Activated naive CD8-positive, alpha-beta T cell treated with anti-CD3 and anti-CD28 coated beads, Interleukin-2, amount 10 ng/mL, durations not matched to agents 7 days and 5 days (primary cell): ENCODE data around the gene ZMYM5. TPM values are rescaled to one million over a fixed set of nuclear protein-coding genes. Genes with fewer than 3 reads are reported as not detected.
A peak's percentile ranks its signal among the peaks of the same experiment; 100 is the strongest.
"Not testable (repeated sequence)": the region's sequence is repeated elsewhere in the genome, so short reads cannot be mapped to it uniquely, and the experiment has no call there.

Experiments used
- ATAC-seq: fragments of 150-1000 bp; cut with Tn5 transposase; one replicate; pipeline ENCODE4 v1.10.0; 2021; ENCODE audit warnings: low read depth, moderate library complexity
- POLR2A ChIA-PET: fragments of 350-600 bp; sonication (Branson Sonifier 250); formaldehyde crosslinking; loops from one replicate; lab custom pipeline; 2021; ENCODE audit warnings: antibody characterized with exemption; lab: Charles Lee
- DNase-seq: peaks from one replicate; pipeline ENCODE4 v3.0.0; 2021
- H3K27ac Mint-ChIP-seq: one replicate; pipeline ENCODE4 v1.8.0; 2022; ENCODE audit warnings: mild to moderate bottlenecking, mixed read lengths
- H3K27me3 Mint-ChIP-seq: one replicate; pipeline ENCODE4 v1.8.0; 2022; ENCODE audit warnings: mild to moderate bottlenecking, moderate library complexity, mixed read lengths
- H3K36me3 Mint-ChIP-seq: one replicate; pipeline ENCODE4 v1.8.0; 2021; ENCODE audit warnings: mild to moderate bottlenecking, mixed read lengths
- H3K4me1 Mint-ChIP-seq: one replicate; pipeline ENCODE4 v1.8.0; 2021; ENCODE audit warnings: mixed read lengths
- H3K4me3 Mint-ChIP-seq: one replicate; pipeline ENCODE4 v1.8.0; 2022; ENCODE audit warnings: mild to moderate bottlenecking, moderate library complexity, mixed read lengths
- H3K9me3 Mint-ChIP-seq: one replicate; pipeline ENCODE4 v1.8.0; 2021; ENCODE audit warnings: mixed read lengths
- total RNA-seq, 2 experiments: library from RNA; stranded (reverse); gene quantifications; one replicate each; pipeline ENCODE4 v1.2.3, GENCODE V29; 2021

ZMYM5 gene
- 10 to 100 TPM; 20.8 to 22.2 TPM for total RNA-seq

DNA sequence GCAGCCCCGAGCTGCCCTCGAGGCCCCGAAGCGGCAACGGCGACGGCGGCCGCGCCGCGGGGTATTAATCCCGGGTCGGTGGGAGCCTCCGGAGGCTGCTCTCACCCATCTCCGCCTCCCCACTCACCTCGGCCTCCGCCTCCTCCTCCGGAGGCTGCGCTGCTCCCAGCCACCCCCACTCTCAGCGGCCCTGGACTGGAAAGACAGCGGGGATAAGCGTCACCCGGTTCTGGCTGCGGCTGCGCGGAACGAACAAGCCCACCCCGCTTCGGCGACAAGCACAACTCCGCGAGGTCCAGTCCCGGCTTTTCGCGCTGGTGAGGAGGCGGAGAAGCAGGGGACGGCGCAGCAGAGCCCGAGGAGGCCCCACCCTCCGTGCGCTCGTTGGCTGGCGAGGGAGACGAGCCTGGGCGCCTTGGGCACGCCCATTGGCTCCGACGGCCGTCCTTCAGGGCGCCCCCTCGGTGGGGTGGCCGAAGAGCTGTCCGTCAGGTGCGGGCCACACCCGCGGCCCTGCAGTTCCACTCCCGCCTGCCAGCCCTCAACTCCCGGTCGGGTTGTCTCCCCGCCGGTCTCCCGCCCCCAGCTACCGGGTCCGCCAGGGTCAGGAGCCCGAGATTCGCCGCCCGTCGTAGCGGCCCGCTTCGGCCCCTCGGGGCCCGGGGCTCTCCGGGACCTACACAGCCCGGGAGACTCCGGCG is at the start of gene ZMYM5:
ZMYM5 (minus strand) TSS at position 327 of the 701 bp plus-strand sequence. CDS start 11,469 bp downstream, outside the sequence.
- Mint-ChIP-seq H3K36me3 (peaks cover 21% of the 10 kb centered on the region), H3K4me1 (peaks cover 26% of the 10 kb centered on the region), H3K27ac (peak within 1 kb of the TSS; percentile 99), H3K9me3 (no peaks in the 10 kb centered on the region), H3K27me3 (no peaks in the 10 kb centered on the region), H3K4me3 (peak within 1 kb of the TSS; percentile 99)
- peak; percentile 96 for DNase-seq
- peak; percentile 89 for ATAC-seq
- POLR2A ChIA-PET, result interaction anchor here (0.5 to 6.6 kb wide), 16 partner anchors 15 to 263 kb away, joined by 3 to 50 read pairs (median 4); partner anchors contain the start of genes MPHOSPH8, PSPC1 and ZMYM2

- Mint-ChIP-seq H3K27me3 (peaks cover 9% of the 10 kb centered on the region), H3K36me3 (no peaks in the 10 kb centered on the region), H3K27ac (no peak overlapping the region), H3K4me1 (no peaks in the 10 kb centered on the region), H3K9me3 (no peaks in the 10 kb centered on the region), H3K4me3 (no peak overlapping the region)
- POLR2A ChIA-PET, result interaction anchor here (0.6 kb wide), 1 partner anchor 33 kb away, joined by 3 read pairs; no protein-coding TSS in a partner anchor
- DNase-seq, result no peak
- no peak for ATAC-seq
These were observed 47.1 kb upstream of the ZMYM5 start for GRCh38 chr13:19910336-19911072.

DNA sequence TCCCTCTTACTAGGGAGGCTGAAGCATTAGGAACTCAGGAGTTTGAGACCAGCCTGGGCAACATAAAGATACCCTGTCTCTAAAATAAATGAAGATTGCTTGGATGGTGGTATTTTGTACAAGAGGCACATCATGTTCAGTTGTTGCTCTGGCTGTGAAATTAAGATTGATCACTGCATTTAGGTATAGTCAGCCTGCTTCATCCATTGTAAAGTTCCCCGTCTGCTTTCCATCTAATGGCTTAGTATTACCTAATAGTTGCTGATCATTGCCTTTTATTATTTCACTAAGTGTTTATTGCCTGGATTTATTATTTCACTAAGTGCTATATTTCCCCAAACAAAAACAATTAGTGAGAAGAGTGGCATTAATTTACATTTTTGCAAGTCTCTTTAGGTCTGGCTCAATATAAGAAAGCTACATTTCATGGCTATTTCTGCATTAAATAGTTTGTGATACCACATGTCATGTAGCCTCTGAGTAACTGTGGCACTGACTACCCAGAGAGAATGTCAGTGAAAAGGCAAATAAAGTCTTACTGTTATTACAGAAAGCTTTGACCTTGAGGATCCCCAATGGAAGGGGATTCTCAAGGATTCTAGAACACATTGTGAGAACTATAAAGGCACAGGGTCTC is 45.0 kb upstream of the ZMYM5 start:
- Mint-ChIP-seq H3K27me3 (peaks cover 9% of the 10 kb centered on the region), H3K4me1 (no peaks in the 10 kb centered on the region), H3K36me3 (no peaks in the 10 kb centered on the region), H3K27ac (no peak overlapping the region), H3K4me3 (no peak overlapping the region), H3K9me3 (no peaks in the 10 kb centered on the region)
- ATAC-seq, result no peak
- POLR2A ChIA-PET, result no interaction called here
- DNase-seq, result no peak

GRCh38 chr13:19905487-19906195 is 42.2 kb upstream of the ZMYM5 start:
- H3K9me3 Mint-ChIP-seq, H3K4me1 Mint-ChIP-seq, H3K4me3 Mint-ChIP-seq, ATAC-seq, POLR2A ChIA-PET, H3K36me3 Mint-ChIP-seq, H3K27ac Mint-ChIP-seq, DNase-seq, H3K27me3 Mint-ChIP-seq: not testable (repeated sequence)

DNA sequence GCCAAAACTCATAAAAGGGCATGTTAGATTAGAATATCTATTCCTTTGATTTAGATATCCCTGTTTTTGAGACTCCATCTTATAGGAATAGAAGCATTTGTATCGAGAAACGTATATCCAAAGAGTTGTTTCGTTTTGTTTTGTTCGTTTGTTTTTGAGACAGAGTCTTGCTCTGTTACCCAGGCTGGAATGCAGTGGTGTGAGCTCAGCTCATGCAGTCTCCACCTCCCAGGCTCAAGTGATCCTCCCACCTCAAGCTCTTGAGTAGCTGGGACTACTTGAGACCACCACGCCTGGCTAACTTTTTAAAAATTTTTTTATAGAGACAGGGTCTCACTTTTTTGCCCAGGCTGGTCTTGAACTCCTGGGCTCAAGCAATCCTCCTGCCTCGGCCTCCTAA is 26.6 kb upstream of the ZMYM5 start:
- no peak overlapping the region for H3K27ac Mint-ChIP-seq
- no peaks in the 10 kb centered on the region for H3K9me3 Mint-ChIP-seq
- DNase-seq (no peak), ATAC-seq (no peak)
- no peaks in the 10 kb centered on the region for H3K36me3 Mint-ChIP-seq
- POLR2A ChIA-PET, result no interaction called here
- no peak overlapping the region for H3K4me3 Mint-ChIP-seq
- H3K27me3 Mint-ChIP-seq, result peaks cover 2% of the 10 kb centered on the region
- H3K4me1 Mint-ChIP-seq, result no peaks in the 10 kb centered on the region

DNA sequence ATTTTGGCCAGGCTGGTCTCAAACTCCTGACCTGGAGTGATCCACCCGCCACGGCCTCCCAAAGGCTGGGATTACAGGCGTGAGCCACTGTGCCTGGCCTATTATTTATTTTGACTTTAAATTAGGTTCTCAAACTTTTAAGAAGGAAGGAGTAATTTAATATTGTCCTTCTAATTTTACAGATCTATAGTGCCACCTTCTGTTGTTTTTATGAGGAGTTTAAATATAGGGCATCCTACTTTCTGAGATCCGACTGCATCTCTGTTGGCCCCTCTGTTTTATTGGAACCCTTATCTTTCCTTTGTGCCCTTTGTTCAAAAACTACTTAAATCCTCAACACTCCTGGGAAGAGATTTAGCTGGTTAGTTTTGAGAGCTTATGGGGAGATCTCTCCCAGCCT is 25.4 kb upstream of the ZMYM5 start:
- POLR2A ChIA-PET, result no interaction called here
- Mint-ChIP-seq H3K9me3 (peaks cover 2% of the 10 kb centered on the region), H3K36me3 (no peaks in the 10 kb centered on the region), H3K27ac (no peak overlapping the region), H3K27me3 (peaks cover 2% of the 10 kb centered on the region), H3K4me3 (no peak overlapping the region), H3K4me1 (no peaks in the 10 kb centered on the region)
- DNase-seq (no peak), ATAC-seq (no peak)

GRCh38 chr13:19882231-19882630 is 18.8 kb upstream of the ZMYM5 start:
- peaks cover 13% of the 10 kb centered on the region for H3K27me3 Mint-ChIP-seq
- peaks cover 2% of the 10 kb centered on the region for H3K9me3 Mint-ChIP-seq
- no peak overlapping the region for H3K27ac Mint-ChIP-seq
- POLR2A ChIA-PET, result no interaction called here
- no peaks in the 10 kb centered on the region for H3K4me1 Mint-ChIP-seq
- no peak overlapping the region for H3K4me3 Mint-ChIP-seq
- no peaks in the 10 kb centered on the region for H3K36me3 Mint-ChIP-seq
- DNase-seq (no peak), ATAC-seq (no peak)

- H3K27ac Mint-ChIP-seq, result no peak overlapping the region
- H3K9me3 Mint-ChIP-seq, result peaks cover 2% of the 10 kb centered on the region
- H3K4me3 Mint-ChIP-seq, result no peak overlapping the region
- POLR2A ChIA-PET, result no interaction called here
- ATAC-seq (no peak), DNase-seq (no peak)
- no peaks in the 10 kb centered on the region for H3K4me1 Mint-ChIP-seq
- no peaks in the 10 kb centered on the region for H3K36me3 Mint-ChIP-seq
- peaks cover 13% of the 10 kb centered on the region for H3K27me3 Mint-ChIP-seq
These were observed 18.2 kb upstream of the ZMYM5 start for GRCh38 chr13:19881641-19882040.

DNA sequence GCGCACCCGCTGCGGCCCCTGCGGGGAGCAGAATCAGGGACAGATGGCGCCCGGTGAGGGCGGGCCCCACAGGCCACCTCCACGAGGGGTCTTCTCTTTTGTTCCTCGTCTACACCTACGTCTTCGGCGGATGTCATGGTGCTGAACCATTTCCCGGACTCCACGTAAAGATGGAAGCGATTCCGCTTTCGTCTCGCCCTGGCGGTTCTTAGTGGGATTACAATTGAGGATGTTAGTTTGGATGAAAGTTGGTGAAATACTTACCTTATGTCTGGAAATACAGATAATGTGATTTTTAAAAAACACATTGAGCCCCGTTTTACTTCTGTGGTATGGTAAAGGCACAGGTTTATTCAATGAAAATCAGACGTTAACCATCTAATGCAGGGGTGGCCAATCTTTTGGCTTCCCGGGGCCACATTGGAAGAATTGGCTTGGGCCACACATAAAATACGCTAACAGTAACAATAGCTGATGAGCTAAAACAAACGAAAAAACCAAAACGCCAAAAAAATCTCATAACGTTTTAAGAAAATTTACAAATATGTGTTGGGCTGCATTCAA is 1.4 kb upstream of the ZMYM5 start:
- peak overlapping the region; percentile 82 for H3K4me3 Mint-ChIP-seq
- POLR2A ChIA-PET, result interaction anchor here (1.0 to 6.6 kb wide), 7 partner anchors 79 to 97 kb away, joined by 3 to 50 read pairs (median 8); partner anchors contain the start of genes PSPC1 and ZMYM2

DNA sequence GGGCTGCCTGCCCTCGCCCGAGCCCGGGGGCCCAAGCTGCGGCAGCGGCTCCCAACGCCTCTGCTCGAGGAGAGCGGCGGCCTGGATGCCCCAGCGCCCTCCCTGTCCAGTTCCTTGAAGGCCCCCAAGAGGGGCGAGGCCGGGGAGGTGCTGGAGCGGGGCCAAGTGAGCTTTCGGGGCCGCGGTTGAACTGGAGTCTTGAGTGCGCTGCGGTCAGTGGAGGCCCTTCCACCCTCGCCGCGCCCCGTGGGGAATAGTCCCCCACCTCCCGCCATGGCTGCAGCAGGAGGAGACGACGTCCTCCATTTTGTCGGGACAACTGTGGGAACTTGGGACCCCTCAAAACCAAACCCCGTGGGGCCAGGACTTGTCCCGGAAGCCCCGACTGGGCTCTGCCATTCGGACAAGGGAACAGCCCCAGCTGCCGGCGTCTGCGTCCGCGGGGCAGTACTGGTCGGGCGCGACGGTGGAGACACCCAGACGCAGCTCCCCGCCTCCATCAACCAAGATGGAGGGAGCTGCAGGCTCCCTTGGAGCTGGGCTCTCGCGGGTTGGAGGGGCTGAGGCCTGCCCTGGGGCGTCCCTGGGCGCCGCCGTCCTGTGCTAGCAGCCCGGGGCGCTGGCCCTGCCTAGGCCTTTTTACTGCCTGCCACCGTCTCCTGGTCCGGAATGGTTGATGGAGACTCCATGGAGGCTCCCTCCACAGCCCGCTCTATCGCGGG is 736 bp upstream of the ZMYM5 start:
- H3K36me3 Mint-ChIP-seq, result peaks cover 14% of the 10 kb centered on the region
- peak overlapping the region; percentile 82 for H3K4me3 Mint-ChIP-seq
- peaks cover 23% of the 10 kb centered on the region for H3K4me1 Mint-ChIP-seq
- no peaks in the 10 kb centered on the region for H3K27me3 Mint-ChIP-seq
- POLR2A ChIA-PET, result interaction anchor here (0.5 to 6.6 kb wide), 17 partner anchors 14 to 263 kb away, joined by 3 to 50 read pairs (median 4); partner anchors contain the start of genes MPHOSPH8, PSPC1 and ZMYM2
- DNase-seq, result peak; percentile 84
- H3K27ac Mint-ChIP-seq, result peak overlapping the region; percentile 90
- peak; percentile 30 for ATAC-seq
- H3K9me3 Mint-ChIP-seq, result no peaks in the 10 kb centered on the region

More for the DNA sequence above, 1.4 kb upstream of the ZMYM5 start:
- no peaks in the 10 kb centered on the region for H3K27me3 Mint-ChIP-seq
- peaks cover 23% of the 10 kb centered on the region for H3K4me1 Mint-ChIP-seq
- DNase-seq (no peak), ATAC-seq (peak; percentile 3)
- H3K27ac Mint-ChIP-seq, result peak overlapping the region; percentile 90
- H3K36me3 Mint-ChIP-seq, result peaks cover 10% of the 10 kb centered on the region
- no peaks in the 10 kb centered on the region for H3K9me3 Mint-ChIP-seq

- H3K27ac Mint-ChIP-seq, result peak overlapping the region; percentile 99
- no peaks in the 10 kb centered on the region for H3K27me3 Mint-ChIP-seq
- DNase-seq (peak; percentile 69), ATAC-seq (no peak)
- H3K9me3 Mint-ChIP-seq, result no peaks in the 10 kb centered on the region
- H3K36me3 Mint-ChIP-seq, result peaks cover 25% of the 10 kb centered on the region
- H3K4me1 Mint-ChIP-seq, result peaks cover 24% of the 10 kb centered on the region
- peak overlapping the region; percentile 99 for H3K4me3 Mint-ChIP-seq
- POLR2A ChIA-PET, result interaction anchor here (0.6 to 6.6 kb wide), 12 partner anchors 11 to 1314 kb away, joined by 3 to 50 read pairs (median 6); partner anchors contain the start of genes MPHOSPH8, MRPL57, PSPC1 and SKA3
These were observed 752 bp downstream of the ZMYM5 start for GRCh38 chr13:19862481-19863313.
